B cell (primary cell): ENCODE measurements around the gene ANAPC13. TPM values are rescaled to one million over a fixed set of nuclear protein-coding genes. Genes with fewer than 3 reads are reported as not detected.

Experiments used
- ATAC-seq: fragments of 200-7000 bp; cut with Tn5 transposase; one replicate; pipeline ENCODE4 v1.10.0; 2021; ENCODE audit warnings: low read depth, mild to moderate bottlenecking, moderate number of reproducible peaks, moderate library complexity
- CTCF ChIA-PET: fragments of 350-600 bp; sonication (Branson Sonifier 250); formaldehyde crosslinking; loops from one replicate; lab custom pipeline; 2021; ENCODE audit warnings: antibody characterized with exemption, inconsistent platforms; lab: Charles Lee
- POLR2A ChIA-PET: fragments of 350-600 bp; sonication (Branson Sonifier 250); formaldehyde crosslinking; loops from one replicate; lab custom pipeline; 2021; ENCODE audit warnings: antibody characterized with exemption; lab: Charles Lee
- DNase-seq: peaks from one replicate; pipeline ENCODE4 v3.0.0; 2013
- H2AFZ ChIP-seq: 2 replicates; pipeline ENCODE4 v1.6.1; 2012; ENCODE audit warnings: mild to moderate bottlenecking, low read depth, low read length; ENCODE audit not compliant: insufficient read depth, poor library complexity, severe bottlenecking
- H3K27ac ChIP-seq, 2 donors: 1 replicate in 1 of 2; 2 replicates in 1 of 2; pipeline ENCODE4 v1.5.1; 2012 to 2013; ENCODE audit warnings: low read length in 2 of 2, mild to moderate bottlenecking in 2 of 2, moderate library complexity in 1 of 2
- H3K27me3 ChIP-seq, 4 experiments: fragments of 200-600 bp in 1 of 4; sonication (generic) in 1 of 4; replicated peaks in 1 of 4; 1 replicate in 2 of 4; 2 replicates in 2 of 4; pipeline versions ENCODE4 v1.6.1 to v1.7.0; 2013 to 2016; ENCODE audit warnings: low read length in 3 of 4, mild to moderate bottlenecking in 2 of 4, mixed read lengths in 1 of 4, moderate library complexity in 1 of 4; ENCODE audit not compliant: insufficient read depth in 4 of 4, control insufficient read depth in 3 of 4; ENCODE audit errors: control extremely low read depth in 1 of 4
- H3K36me3 ChIP-seq, 2 experiments: replicated peaks in 1 of 2; 1 replicate in 1 of 2; 2 replicates in 1 of 2; pipeline versions ENCODE4 v1.6.1 to v1.7.1; 2013; ENCODE audit warnings: low read length in 1 of 2; ENCODE audit not compliant: insufficient read depth in 2 of 2, control insufficient read depth in 1 of 2; ENCODE audit errors: control extremely low read depth in 1 of 2, extremely low read depth in 1 of 2
- H3K4me1 ChIP-seq, 2 donors: fragments of 200-600 bp in 1 of 2; sonication (generic) in 1 of 2; 1 replicate in 1 of 2; 2 replicates in 1 of 2; pipeline versions ENCODE4 v1.5.1 to v1.6.1; 2013 to 2017; ENCODE audit warnings: low read length in 2 of 2; ENCODE audit not compliant: control insufficient read depth in 2 of 2, insufficient read depth in 2 of 2
- H3K4me2 ChIP-seq: replicated peaks from 2 replicates; pipeline ENCODE3; 2012; ENCODE audit warnings: mild to moderate bottlenecking, low read depth, low read length; ENCODE audit not compliant: poor library complexity, severe bottlenecking
- H3K4me3 ChIP-seq, 5 experiments: fragments of 200-600 bp in 1 of 5; sonication (generic) in 1 of 5; 1 replicate in 3 of 5; 2 replicates in 2 of 5; pipeline versions ENCODE4 v1.5.1 to v1.7.0; 2011 to 2016; ENCODE audit warnings: low read length in 4 of 5, mild to moderate bottlenecking in 4 of 5, low read depth in 2 of 5, control low read depth in 1 of 5, moderate library complexity in 1 of 5; ENCODE audit not compliant: insufficient read depth in 1 of 5; ENCODE audit errors: control extremely low read depth in 1 of 5, extremely low read depth in 1 of 5
- H3K79me2 ChIP-seq: fragments of 200-600 bp; sonication (generic); one replicate; pipeline ENCODE4 v1.6.0; 2016; ENCODE audit warnings: low read length; ENCODE audit not compliant: control insufficient read depth, insufficient read depth
- H3K9ac ChIP-seq: fragments of 200-600 bp; sonication (generic); 2 replicates; pipeline ENCODE4 v1.6.1; 2017; ENCODE audit warnings: mild to moderate bottlenecking, low read length, moderate library complexity
- H3K9me3 ChIP-seq, 3 donors: one replicate each; pipeline versions ENCODE4 v1.6.1 to v1.7.1; 2013; ENCODE audit warnings: low read length in 2 of 3; ENCODE audit not compliant: control insufficient read depth in 2 of 3, insufficient read depth in 1 of 3; ENCODE audit errors: control extremely low read depth in 1 of 3
- H4K20me1 ChIP-seq: 2 replicates; pipeline ENCODE4 v1.6.0; 2012; ENCODE audit warnings: mild to moderate bottlenecking, low read length; ENCODE audit not compliant: insufficient read depth, control insufficient read depth, poor library complexity, severe bottlenecking
- H3K27ac Mint-ChIP-seq: one replicate; pipeline ENCODE4 v1.8.0; 2021; ENCODE audit warnings: mixed read lengths
- H3K27me3 Mint-ChIP-seq: one replicate; pipeline ENCODE4 v1.8.0; 2021; ENCODE audit warnings: mixed read lengths
- H3K4me1 Mint-ChIP-seq: one replicate; pipeline ENCODE4 v1.8.0; 2021; ENCODE audit warnings: mixed read lengths
- H3K4me3 Mint-ChIP-seq: one replicate; pipeline ENCODE4 v1.8.0; 2021; ENCODE audit warnings: mixed read lengths
- H3K9me3 Mint-ChIP-seq: one replicate; pipeline ENCODE4 v1.8.0; 2022; ENCODE audit warnings: mixed read lengths; ENCODE audit not compliant: insufficient read depth
- CTCF ChIP-seq: fragments of 200-600 bp; IDR thresholded peaks from one replicate; pipeline ENCODE4 v1.8.0; 2022; ENCODE audit warnings: antibody characterized with exemption, mild to moderate bottlenecking
- EZH2 ChIP-seq: IDR thresholded peaks from 2 replicates; pipeline ENCODE4 v1.6.1; 2012; ENCODE audit warnings: borderline replicate concordance, low read depth, mild to moderate bottlenecking, moderate library complexity, low read length; ENCODE audit not compliant: insufficient read depth, poor library complexity, severe bottlenecking
- WGBS: methylation state at CpG from one replicate; pipeline ENCODE4 v1.1.5; 2013; ENCODE audit warnings: missing lambda C conversion rate; ENCODE audit not compliant: insufficient coverage; 5-methylcytosine and 5-hydroxymethylcytosine counted together
- intact Hi-C: fragments of 100-400 bp; cut with micrococcal nuclease; formaldehyde crosslinking; loops from one replicate; pipeline ENCODE4 v1.10.0; 2022
- polyA plus RNA-seq: library from polyadenylated mRNA; depleted of rRNA; stranded (reverse); fragments of >200 nt; gene quantifications from 2 replicates; pipeline ENCODE4 v1.2.3, GENCODE V29; 2012
- total RNA-seq, 2 donors: library from RNA; stranded (reverse); fragments of 120-200 nt in 1 of 2; gene quantifications; 1 replicate in 1 of 2; 2 replicates in 1 of 2; pipeline versions ENCODE4 v1.2.3 to v1.2.4, GENCODE V29; 2013 to 2022

ANAPC13 gene
- total and polyA plus RNA-seq, 2 donors (not counting 1 experiment from before 2014, with no cell fraction given), result 13.0 to 29.3 TPM

- peaks cover 0 to 20% (median 0%) of the 10 kb centered on the region in 4 experiments for H3K27me3 ChIP-seq
- H3K27ac Mint-ChIP-seq, result no peak overlapping the region
- POLR2A ChIA-PET, result no interaction called here
- H3K79me2 ChIP-seq, result no peaks in the 10 kb centered on the region
- H2AFZ ChIP-seq, result no peak overlapping the region
- no peak overlapping the region for H3K4me3 ChIP-seq
- DNase-seq (no peak), ATAC-seq (no peak)
- no peak overlapping the region for H3K4me3 Mint-ChIP-seq
- no peak overlapping the region for H3K27ac ChIP-seq
- peaks cover 42% of the 10 kb centered on the region for H3K27me3 Mint-ChIP-seq
- peaks cover 3% of the 10 kb centered on the region for H3K9me3 Mint-ChIP-seq
- no peaks in the 10 kb centered on the region for H3K36me3 ChIP-seq
- no peak overlapping the region for H3K4me2 ChIP-seq
- H3K9me3 ChIP-seq, result peaks cover 3 to 8% (median 7%) of the 10 kb centered on the region in 3 donors
- intact Hi-C loops, result no loop called here
- no peaks in the 10 kb centered on the region for H3K4me1 ChIP-seq
- no peak overlapping the region for H3K9ac ChIP-seq
- CTCF ChIA-PET, result interaction anchor here (1.0 to 2.0 kb wide), 2 partner anchors 27 to 247 kb away, joined by 3 to 6 read pairs; no protein-coding TSS in a partner anchor
- no peaks in the 10 kb centered on the region for H4K20me1 ChIP-seq
- WGBS, result 5% methylated on average over 3 of the region's 3 CpGs
- no peaks in the 10 kb centered on the region for H3K4me1 Mint-ChIP-seq
- TF ChIP-seq CTCF, result no peak
- TF ChIP-seq EZH2, result no peak
Measured at GRCh38 chr3:134446800-134447199, 39.0 kb downstream of the ANAPC13 start.

GRCh38 chr3:134445636-134446035 is 40.1 kb downstream of the ANAPC13 start:
- CTCF ChIA-PET, result interaction anchor here (0.8 to 2.3 kb wide), 3 partner anchors 28 to 233 kb away, joined by 3 to 12 read pairs (median 6); no protein-coding TSS in a partner anchor
- H3K36me3 ChIP-seq, result no peaks in the 10 kb centered on the region

More at GRCh38 chr3:134445636-134446035, 40.1 kb downstream of the ANAPC13 start:
- intact Hi-C loops, result no loop called here
- DNase-seq, result no peak
- 78% methylated on average over 1 of the region's 1 CpG for WGBS
- Histone ChIP-seq H4K20me1 (no peaks in the 10 kb centered on the region), H3K4me3 (no peak overlapping the region), H3K4me1 (no peaks in the 10 kb centered on the region), H2AFZ (no peak overlapping the region), H3K9me3 (peaks cover 3 to 8% (median 7%) of the 10 kb centered on the region in 3 donors), H3K9ac (no peak overlapping the region), H3K27ac (no peak overlapping the region), H3K27me3 (peaks cover 0 to 18% (median 0%) of the 10 kb centered on the region in 4 experiments), H3K79me2 (no peaks in the 10 kb centered on the region), H3K4me2 (no peak overlapping the region)
- Mint-ChIP-seq H3K4me3 (no peak overlapping the region), H3K27me3 (peaks cover 47% of the 10 kb centered on the region), H3K4me1 (no peaks in the 10 kb centered on the region), H3K27ac (no peak overlapping the region), H3K9me3 (peaks cover 3% of the 10 kb centered on the region)
- TF ChIP-seq CTCF, result no peak
- no peak for ATAC-seq
- POLR2A ChIA-PET, result no interaction called here
